OCI-LY7 (cell line): Measurements from ENCODE around the gene PPFIBP1. TPM values are rescaled to one million over a fixed set of nuclear protein-coding genes. Genes with fewer than 3 reads are reported as not detected.

Experiments
- BruUV-seq: library from RNA; stranded (reverse); fragments of 400-500 nt; replicated peaks from 2 replicates; lab custom pipeline; 2021; lab: Mats Ljungman, UMichigan
- CTCF ChIA-PET: fragments of 300-600 bp; sonication (Branson Sonifier 250); formaldehyde crosslinking; loops from one replicate; lab custom pipeline; 2022; ENCODE audit warnings: antibody characterized with exemption; ENCODE audit not compliant: unreplicated experiment; lab: Charles Lee
- POLR2A ChIA-PET: fragments of 300-600 bp; sonication (Branson Sonifier 250); formaldehyde crosslinking; loops from one replicate; lab custom pipeline; 2022; ENCODE audit warnings: antibody characterized with exemption; lab: Charles Lee
- DNase-seq: peaks from one replicate; pipeline ENCODE4 v3.0.0-alpha.2; 2015; ENCODE audit warnings: low spot score
- H2AFZ ChIP-seq: fragments of 200-600 bp; sonication (generic), shearing (Covaris generic); 2 replicates; pipeline ENCODE4 v1.6.1; 2014; ENCODE audit warnings: mild to moderate bottlenecking, antibody characterized with exemption, low read length, moderate library complexity
- H3K27ac ChIP-seq: fragments of 200-600 bp; sonication (generic); 2 replicates; pipeline ENCODE4 v1.5.1; 2014; ENCODE audit warnings: mixed run types, low read depth, mild to moderate bottlenecking, moderate library complexity, low read length, inconsistent platforms; ENCODE audit not compliant: poor library complexity, severe bottlenecking
- H3K36me3 ChIP-seq: fragments of 200-600 bp; sonication (generic); 2 replicates; pipeline ENCODE4 v1.6.1; 2014; ENCODE audit warnings: mild to moderate bottlenecking, antibody characterized with exemption, low read length, moderate library complexity, mixed read lengths; ENCODE audit not compliant: insufficient read depth
- H3K4me1 ChIP-seq: fragments of 200-600 bp; sonication (generic); 2 replicates; pipeline ENCODE4 v1.5.1; 2014; ENCODE audit warnings: mild to moderate bottlenecking, low read length; ENCODE audit not compliant: insufficient read depth, poor library complexity, severe bottlenecking
- H3K4me2 ChIP-seq: fragments of 200-600 bp; sonication (generic); 2 replicates; pipeline ENCODE4 v1.6.1; 2014; ENCODE audit warnings: mild to moderate bottlenecking, low read length
- H3K4me3 ChIP-seq: fragments of 200-600 bp; sonication (generic); 2 replicates; pipeline ENCODE4 v1.5.1; 2014; ENCODE audit warnings: mild to moderate bottlenecking, low read depth, low read length; ENCODE audit not compliant: poor library complexity, severe bottlenecking
- H3K79me2 ChIP-seq: fragments of 200-600 bp; sonication (generic); 2 replicates; pipeline ENCODE4 v1.6.1; 2016; ENCODE audit warnings: low read depth, mild to moderate bottlenecking, low read length, moderate library complexity, mixed read lengths; ENCODE audit not compliant: insufficient read depth
- H3K9me2 ChIP-seq: fragments of 200-600 bp; sonication (generic); 2 replicates; pipeline ENCODE4 v1.6.1; 2016; ENCODE audit warnings: mild to moderate bottlenecking, low read length, mixed read lengths; ENCODE audit not compliant: insufficient read depth
- H3K9me3 ChIP-seq: fragments of 200-600 bp; sonication (generic); 2 replicates; pipeline ENCODE4 v1.6.1; 2014; ENCODE audit warnings: mild to moderate bottlenecking, mixed run types, low read length, mixed read lengths
- H4K20me1 ChIP-seq: fragments of 200-600 bp; sonication (generic); 2 replicates; pipeline ENCODE4 v1.6.1; 2014; ENCODE audit warnings: mild to moderate bottlenecking, antibody characterized with exemption, low read length, moderate library complexity, mixed read lengths; ENCODE audit not compliant: insufficient read depth
- CTCF ChIP-seq: fragments of 200-600 bp; sonication (generic); conservative IDR thresholded peaks from 2 replicates; pipeline ENCODE4 v1.5.1; 2014; ENCODE audit warnings: mild to moderate bottlenecking, antibody characterized with exemption, low read length, moderate library complexity, mixed read lengths
- EZH2phosphoT487 ChIP-seq: fragments of 200-600 bp; sonication (generic); IDR thresholded peaks from 2 replicates; pipeline ENCODE4 v1.6.1; 2018; ENCODE audit warnings: low read depth, borderline replicate concordance, mild to moderate bottlenecking, mixed run types, antibody characterized with exemption, low read length, moderate library complexity, mixed read lengths
- intact Hi-C: fragments of 100-400 bp; cut with micrococcal nuclease; formaldehyde crosslinking; loops from one replicate; pipeline ENCODE4 v1.10.0; 2022; ENCODE audit not compliant: unreplicated experiment
- total RNA-seq, 2 experiments: library from RNA; depleted of rRNA in 1 of 2; stranded (reverse); fragments of >200 nt in 1 of 2; shearing (Covaris generic) in 1 of 2; gene quantifications; 2 replicates each; pipeline ENCODE4 v1.2.3, GENCODE V29; 2014 to 2022

PPFIBP1 gene
- total RNA-seq, 2 experiments from 2014 or later: 7.3 to 14.6 TPM

GRCh38 chr12:27551172-27551840 lies 27.3 kb downstream of the PPFIBP1 start:
- intact Hi-C loops: no loop called here

GRCh38 chr12:27552235-27552634 lies 28.2 kb downstream of the PPFIBP1 start:
- intact Hi-C loops: no loop called here
- Histone ChIP-seq H3K27ac (no peak overlapping the region), H3K79me2 (no peaks in the 10 kb centered on the region), H2AFZ (no peak overlapping the region), H3K9me2 (no peaks in the 10 kb centered on the region), H3K4me2 (no peak overlapping the region), H4K20me1 (no peaks in the 10 kb centered on the region), H3K4me3 (no peak overlapping the region), H3K4me1 (no peaks in the 10 kb centered on the region), H3K36me3 (no peaks in the 10 kb centered on the region), H3K9me3 (no peaks in the 10 kb centered on the region)
- no peak for TF ChIP-seq CTCF
- TF ChIP-seq EZH2phosphoT487: no peak
- POLR2A ChIA-PET: no interaction called here
- no peak for DNase-seq
- CTCF ChIA-PET: no interaction called here
- BruUV-seq: no TSS peak

More at GRCh38 chr12:27551172-27551840, 27.3 kb downstream of the PPFIBP1 start:
- POLR2A ChIA-PET: no interaction called here
- no peaks in the 10 kb centered on the region for H3K9me2 ChIP-seq
- H4K20me1 ChIP-seq: no peaks in the 10 kb centered on the region
- no peak for TF ChIP-seq CTCF
- no peak for TF ChIP-seq EZH2phosphoT487
- H3K4me2 ChIP-seq: no peak overlapping the region
- no peak overlapping the region for H3K4me3 ChIP-seq
- CTCF ChIA-PET: no interaction called here
- no peaks in the 10 kb centered on the region for H3K9me3 ChIP-seq
- BruUV-seq: no TSS peak
- DNase-seq: no peak
- no peaks in the 10 kb centered on the region for H3K4me1 ChIP-seq
- H2AFZ ChIP-seq: no peak overlapping the region
- H3K79me2 ChIP-seq: no peaks in the 10 kb centered on the region
- no peaks in the 10 kb centered on the region for H3K36me3 ChIP-seq
- no peak overlapping the region for H3K27ac ChIP-seq

- Histone ChIP-seq H3K9me3 (no peaks in the 10 kb centered on the region), H3K4me3 (no peak overlapping the region), H3K9me2 (no peaks in the 10 kb centered on the region), H3K4me1 (no peaks in the 10 kb centered on the region), H3K79me2 (no peaks in the 10 kb centered on the region), H3K4me2 (no peak overlapping the region), H3K27ac (no peak overlapping the region), H2AFZ (no peak overlapping the region), H4K20me1 (no peaks in the 10 kb centered on the region), H3K36me3 (no peaks in the 10 kb centered on the region)
- BruUV-seq: no TSS peak
- no peak for DNase-seq
- POLR2A ChIA-PET: no interaction called here
- intact Hi-C loops: no loop called here
- CTCF ChIA-PET: no interaction called here
- TF ChIP-seq EZH2phosphoT487 (no peak), CTCF (no peak)
Measured at GRCh38 chr12:27552886-27553560, 29.0 kb downstream of the PPFIBP1 start.
